Muscle layer of colon (tissue), 2 donors: ENCODE measurements around the gene ADAM21.
"Not testable (repeated sequence)": the region's sequence is repeated elsewhere in the genome, so short reads cannot be mapped to it uniquely, and the experiment has no call there.

Source experiments
- H3K27ac ChIP-seq: one replicate; pipeline ENCODE4 v1.7.0; 2013; ENCODE audit warnings: low read depth, mild to moderate bottlenecking, low read length, moderate library complexity
- H3K27me3 ChIP-seq, 2 donors: one replicate each; pipeline ENCODE4 v1.7.0; 2013; ENCODE audit warnings: low read length in 2 of 2, mild to moderate bottlenecking in 2 of 2; ENCODE audit not compliant: insufficient read depth in 2 of 2, control insufficient read depth in 1 of 2
- H3K36me3 ChIP-seq: one replicate; pipeline ENCODE4 v1.7.0; 2013; ENCODE audit warnings: mild to moderate bottlenecking, low read length; ENCODE audit not compliant: insufficient read depth
- H3K4me1 ChIP-seq: one replicate; pipeline ENCODE4 v1.7.0; 2013; ENCODE audit warnings: mild to moderate bottlenecking, low read length; ENCODE audit not compliant: insufficient read depth
- H3K4me3 ChIP-seq, 2 donors: one replicate each; pipeline ENCODE4 v1.7.0; 2013; ENCODE audit warnings: low read length in 2 of 2, low read depth in 1 of 2, mild to moderate bottlenecking in 1 of 2, moderate library complexity in 1 of 2
- H3K9ac ChIP-seq: one replicate; pipeline ENCODE4 v1.7.0; 2013; ENCODE audit warnings: low read length
- H3K9me3 ChIP-seq: one replicate; pipeline ENCODE4 v1.7.0; 2013; ENCODE audit warnings: mild to moderate bottlenecking, low read length
- donor health status: abdominal sarcoma.
- donor health status: Adenocarcinoma of cecum.

ADAM21 gene

GRCh38 chr14:70451874-70452273 is at the start of gene ADAM21:
TSS of gene ADAM21 (plus strand) at chr14:70452174. CDS start at chr14:70457500, 5,326 bp downstream.
- Histone ChIP-seq H3K4me1 (no peaks in the 10 kb centered on the region), H3K9me3 (no peaks in the 10 kb centered on the region), H3K4me3 (no peak within 1 kb of the TSS), H3K36me3 (no peaks in the 10 kb centered on the region), H3K27me3 (no peaks in the 10 kb centered on the region), H3K27ac (no peak within 1 kb of the TSS), H3K9ac (no peak within 1 kb of the TSS)

GRCh38 chr14:70403335-70403734 is 48.6 kb upstream of the ADAM21 start:
- not testable (repeated sequence) for H3K36me3 ChIP-seq, H3K4me3 ChIP-seq, H3K27me3 ChIP-seq, H3K27ac ChIP-seq, H3K4me1 ChIP-seq, H3K9me3 ChIP-seq, H3K9ac ChIP-seq

GRCh38 chr14:70406216-70406615 is 45.8 kb upstream of the ADAM21 start:
- not testable (repeated sequence) for H3K4me3 ChIP-seq, H3K9ac ChIP-seq

DNA sequence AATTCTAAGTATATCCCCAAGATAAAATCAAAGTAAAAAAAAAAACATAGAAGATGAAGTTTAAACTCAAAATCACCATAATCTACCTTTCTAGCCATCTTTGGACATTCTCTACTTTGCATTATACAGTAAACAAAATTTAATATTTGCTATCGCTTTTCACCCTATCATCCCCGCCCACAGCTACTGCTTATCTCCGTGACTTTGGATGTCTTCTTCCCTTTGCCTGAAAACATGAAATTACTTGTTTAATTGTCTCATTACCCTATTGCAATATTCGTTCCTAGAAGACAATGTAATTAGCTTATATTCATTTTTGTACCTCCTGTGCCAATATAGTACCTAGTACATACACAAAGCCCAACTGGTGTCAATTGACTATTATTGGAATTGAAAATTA is 44.4 kb upstream of the ADAM21 start:
- H3K36me3 ChIP-seq: no peaks in the 10 kb centered on the region
- H3K27ac ChIP-seq: no peak overlapping the region
- H3K4me1 ChIP-seq: no peaks in the 10 kb centered on the region
- H3K27me3 ChIP-seq: no peaks in the 10 kb centered on the region
- H3K9ac ChIP-seq: no peak overlapping the region
- H3K9me3 ChIP-seq: no peaks in the 10 kb centered on the region
- H3K4me3 ChIP-seq: no peak overlapping the region

More at GRCh38 chr14:70406216-70406615, 45.8 kb upstream of the ADAM21 start:
- not testable (repeated sequence) for H3K36me3 ChIP-seq, H3K4me1 ChIP-seq, H3K27ac ChIP-seq, H3K9me3 ChIP-seq, H3K27me3 ChIP-seq

DNA sequence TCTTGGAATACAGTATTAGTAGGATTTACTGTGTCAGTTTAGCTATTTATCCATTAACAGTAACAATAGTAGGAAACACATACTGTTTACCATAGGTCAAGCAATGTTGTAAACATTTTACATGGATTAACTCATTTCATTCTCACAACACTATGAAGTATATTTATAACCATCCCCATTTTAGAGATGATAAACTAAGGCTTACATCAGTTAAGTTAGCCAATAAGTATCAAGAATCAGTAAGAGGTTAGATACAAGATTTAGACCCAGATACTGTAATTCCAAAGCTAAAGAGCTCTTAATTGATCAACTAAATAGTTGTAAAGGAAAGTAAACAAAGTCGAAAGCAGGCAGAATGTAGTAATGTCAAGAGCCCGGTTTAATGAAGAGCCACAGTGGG is 36.2 kb upstream of the ADAM21 start:
- no peak overlapping the region for H3K27ac ChIP-seq
- no peaks in the 10 kb centered on the region for H3K36me3 ChIP-seq
- H3K4me3 ChIP-seq: peak overlapping the region in 1 of 2 donors; percentile 41
- no peaks in the 10 kb centered on the region for H3K27me3 ChIP-seq
- no peak overlapping the region for H3K9ac ChIP-seq
- H3K9me3 ChIP-seq: no peaks in the 10 kb centered on the region
- peaks cover 5% of the 10 kb centered on the region for H3K4me1 ChIP-seq

DNA sequence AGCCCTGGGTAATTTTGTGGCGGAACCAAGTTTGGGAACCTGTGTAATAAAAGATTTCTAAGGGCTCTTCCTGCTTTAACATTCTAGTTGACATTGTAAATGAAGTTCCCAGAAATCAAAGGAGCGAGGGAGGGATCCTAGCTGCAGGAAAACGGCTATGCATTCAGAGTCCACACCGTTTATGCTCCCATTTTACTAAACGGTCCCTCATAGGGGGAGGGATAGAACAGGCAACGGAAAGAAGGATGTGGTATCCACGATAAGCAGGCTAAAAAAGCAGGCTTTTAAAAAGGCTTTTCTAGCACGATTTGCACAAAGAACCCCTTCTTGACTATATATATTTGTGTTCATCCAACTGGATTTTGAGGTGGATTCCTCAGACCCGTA is 35.6 kb upstream of the ADAM21 start:
- no peaks in the 10 kb centered on the region for H3K9me3 ChIP-seq

GRCh38 chr14:70416725-70417349 is 35.1 kb upstream of the ADAM21 start, which contains the start of gene SYNJ2BP:
TSS of gene SYNJ2BP (minus strand) at chr14:70417090. CDS start at chr14:70416963, 127 bp downstream.
- no peaks in the 10 kb centered on the region for H3K9me3 ChIP-seq
- no peaks in the 10 kb centered on the region for H3K27me3 ChIP-seq
- peak within 1 kb of the TSS; percentile 81 to 96 for H3K4me3 ChIP-seq
- peaks cover 5% of the 10 kb centered on the region for H3K4me1 ChIP-seq
- peak within 1 kb of the TSS; percentile 69 for H3K27ac ChIP-seq
- no peaks in the 10 kb centered on the region for H3K36me3 ChIP-seq
- H3K9ac ChIP-seq: peak within 1 kb of the TSS; percentile 42

More for the DNA sequence above, 35.6 kb upstream of the ADAM21 start:
- H3K27ac ChIP-seq: peak overlapping the region; percentile 69
- no peaks in the 10 kb centered on the region for H3K27me3 ChIP-seq
- peak overlapping the region; percentile 42 for H3K9ac ChIP-seq
- H3K4me3 ChIP-seq: peak overlapping the region; percentile 81 to 96
- H3K4me1 ChIP-seq: peaks cover 5% of the 10 kb centered on the region
- no peaks in the 10 kb centered on the region for H3K36me3 ChIP-seq

DNA sequence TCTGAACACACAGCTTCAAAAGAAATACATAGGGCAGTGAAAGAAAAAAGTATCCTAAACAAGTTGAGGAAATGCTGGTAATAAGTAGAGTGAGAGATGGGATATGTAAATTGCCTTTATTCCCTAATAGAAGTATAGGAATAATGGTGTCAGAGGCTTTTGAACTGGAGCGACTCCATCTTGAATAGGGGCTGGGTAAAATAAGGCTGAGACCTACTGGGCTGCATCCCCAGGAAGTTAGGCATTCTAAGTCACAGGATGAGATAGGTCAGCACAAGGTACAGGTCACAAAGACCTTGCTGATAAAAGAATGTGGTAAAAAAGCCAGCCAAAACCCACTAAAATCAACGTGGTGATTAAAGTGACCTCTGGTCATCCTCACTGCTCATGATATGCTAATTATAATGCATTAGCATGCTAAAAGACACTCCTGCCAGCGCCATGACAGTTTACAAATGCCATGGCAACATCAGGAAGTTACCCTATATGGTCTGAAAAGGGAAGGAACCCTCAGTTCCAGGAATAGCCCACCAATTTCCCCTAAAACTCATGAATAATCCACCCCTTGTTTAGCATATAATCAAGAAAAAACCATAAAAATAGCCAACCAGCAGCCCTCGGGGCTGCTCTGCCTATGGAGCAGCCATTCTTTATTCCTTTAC is 32.6 kb upstream of the ADAM21 start:
- not testable (repeated sequence) for H3K4me3 ChIP-seq, H3K4me1 ChIP-seq, H3K9me3 ChIP-seq, H3K27ac ChIP-seq, H3K27me3 ChIP-seq, H3K36me3 ChIP-seq, H3K9ac ChIP-seq

DNA sequence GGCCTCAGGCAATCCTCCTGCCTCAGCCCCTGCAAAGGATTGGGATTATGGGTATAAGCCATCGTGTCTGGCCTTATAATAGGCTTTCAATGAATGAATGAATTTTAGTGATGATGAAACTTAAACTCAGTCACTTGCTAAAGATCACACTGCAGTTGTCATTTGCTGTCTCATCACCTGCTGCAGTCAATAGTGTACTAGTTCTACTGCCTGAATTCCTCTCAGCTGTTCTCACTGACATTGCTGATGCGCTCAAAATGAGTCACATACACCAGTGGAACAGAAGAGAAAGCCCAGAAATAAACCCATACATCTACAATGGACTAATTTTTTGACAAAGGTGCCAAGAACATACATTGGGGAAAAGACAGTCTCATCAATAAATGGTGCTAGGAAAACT is 29.4 kb upstream of the ADAM21 start:
- Histone ChIP-seq H3K27ac (no peak overlapping the region), H3K9me3 (no peaks in the 10 kb centered on the region), H3K27me3 (no peaks in the 10 kb centered on the region), H3K36me3 (no peaks in the 10 kb centered on the region), H3K4me1 (no peaks in the 10 kb centered on the region), H3K4me3 (no peak overlapping the region), H3K9ac (no peak overlapping the region)

DNA sequence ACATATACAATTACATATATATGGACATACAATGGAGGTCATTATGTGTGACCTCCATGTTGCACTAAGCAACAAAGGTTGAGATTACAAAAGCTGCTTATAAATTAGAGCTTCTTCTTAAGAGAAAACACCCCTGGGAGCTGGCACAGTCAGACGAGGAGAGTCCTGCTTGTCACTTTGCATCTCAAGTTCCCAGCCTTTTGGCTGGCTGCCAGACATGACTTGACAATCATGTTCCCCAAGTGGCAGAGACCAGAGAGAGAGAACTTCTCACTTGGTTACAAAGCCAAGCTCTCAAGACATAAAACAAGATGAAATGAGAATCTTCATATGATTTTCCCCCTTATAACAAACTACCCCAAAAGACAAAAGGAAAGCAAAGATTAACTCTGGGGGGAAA is 26.6 kb upstream of the ADAM21 start:
- no peak overlapping the region for H3K27ac ChIP-seq
- no peak overlapping the region for H3K9ac ChIP-seq
- H3K9me3 ChIP-seq: no peaks in the 10 kb centered on the region
- H3K4me1 ChIP-seq: no peaks in the 10 kb centered on the region
- no peaks in the 10 kb centered on the region for H3K36me3 ChIP-seq
- H3K4me3 ChIP-seq: no peak overlapping the region
- H3K27me3 ChIP-seq: no peaks in the 10 kb centered on the region

DNA sequence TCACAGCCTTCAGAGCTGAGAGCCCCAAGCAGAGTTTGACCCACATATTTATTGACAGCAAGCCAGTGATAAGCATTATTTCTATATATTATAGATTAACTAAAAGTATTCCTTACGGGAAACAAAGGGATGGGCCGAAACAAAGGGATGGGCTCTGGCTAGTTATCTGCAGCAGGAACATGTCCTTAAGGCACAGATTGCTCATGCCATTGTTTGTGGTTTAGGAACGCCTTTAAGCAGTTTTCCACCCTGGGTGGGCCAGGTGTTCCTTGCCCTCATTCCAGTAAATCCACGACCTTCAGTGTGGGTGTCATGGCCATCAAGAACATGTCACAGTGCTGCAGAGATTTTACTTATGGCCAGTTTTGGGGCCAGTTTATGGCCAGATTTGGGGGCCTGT is 25.4 kb upstream of the ADAM21 start:
- not testable (repeated sequence) for H3K27ac ChIP-seq, H3K36me3 ChIP-seq, H3K4me1 ChIP-seq, H3K9me3 ChIP-seq, H3K4me3 ChIP-seq, H3K27me3 ChIP-seq, H3K9ac ChIP-seq

DNA sequence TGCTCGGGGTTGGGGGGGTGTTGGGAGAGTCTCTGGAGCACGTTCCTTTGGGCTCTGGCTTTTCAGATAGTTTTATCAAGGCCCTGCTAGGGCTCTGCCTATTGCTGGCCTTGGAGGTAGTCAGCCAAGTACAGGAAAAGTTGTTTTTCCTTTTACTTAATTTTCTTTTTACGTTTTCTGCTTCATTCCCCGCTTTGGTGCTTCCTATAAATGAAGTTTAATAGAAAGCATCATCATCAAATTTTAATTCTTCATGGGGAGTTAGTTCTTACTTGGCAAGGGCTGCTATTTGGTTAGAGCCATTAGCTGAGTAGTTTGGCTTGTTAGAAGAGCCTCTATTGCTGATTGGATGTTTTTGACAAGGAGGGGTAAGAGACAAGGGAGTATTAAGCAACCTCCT is 15.1 kb upstream of the ADAM21 start:
- Histone ChIP-seq H3K4me1 (no peaks in the 10 kb centered on the region), H3K9me3 (no peaks in the 10 kb centered on the region), H3K9ac (no peak overlapping the region), H3K27me3 (no peaks in the 10 kb centered on the region), H3K27ac (no peak overlapping the region), H3K4me3 (no peak overlapping the region), H3K36me3 (no peaks in the 10 kb centered on the region)
